HEK293T (cell line): Measurements from ENCODE around the gene TAAR2.
A peak's percentile ranks its signal among the peaks of the same experiment; 100 is the strongest.
"Not testable (repeated sequence)": the region's sequence is repeated elsewhere in the genome, so short reads cannot be mapped to it uniquely, and the experiment has no call there.

Experiments
- CTCF ChIA-PET: fragments of 350-600 bp; formaldehyde crosslinking; extraction: SDS; loops from one replicate; lab custom pipeline; 2021; ENCODE audit warnings: antibody characterized with exemption, inconsistent platforms; lab: Yijun Ruan, JAX
- POLR2A ChIA-PET: fragments of 350-600 bp; formaldehyde crosslinking; extraction: SDS; loops from one replicate; lab custom pipeline; 2020; ENCODE audit warnings: antibody characterized with exemption, inconsistent platforms; lab: Yijun Ruan, JAX
- DNase-seq: peaks from one replicate; pipeline ENCODE4 v3.0.0; 2012; ENCODE audit warnings: mixed read lengths; ENCODE audit errors: extremely low spot score
- ARNT ChIP-seq: fragments of 450-650 bp; IDR thresholded peaks from 2 replicates; pipeline ENCODE4 v1.6.1; 2017; ENCODE audit warnings: mild to moderate bottlenecking
- BHLHE40 ChIP-seq: fragments of 450-650 bp; IDR thresholded peaks from 2 replicates; pipeline ENCODE4 v1.6.1; 2016; ENCODE audit warnings: mild to moderate bottlenecking, moderate library complexity, borderline replicate concordance
- CTBP1 ChIP-seq: fragments of 450-650 bp; IDR thresholded peaks from 2 replicates; pipeline ENCODE4 v1.6.1; 2016; ENCODE audit warnings: borderline replicate concordance
- ELF4 ChIP-seq: fragments of 450-650 bp; IDR thresholded peaks from 2 replicates; pipeline ENCODE4 v1.6.1; 2017; ENCODE audit warnings: antibody characterized with exemption
- FOXA1 ChIP-seq: fragments of 450-650 bp; IDR thresholded peaks from 2 replicates; pipeline ENCODE4 v1.6.1; 2016; ENCODE audit warnings: mild to moderate bottlenecking
- FOXK2 ChIP-seq: fragments of 450-650 bp; IDR thresholded peaks from 2 replicates; pipeline ENCODE4 v1.6.1; 2016; ENCODE audit warnings: mild to moderate bottlenecking
- FOXM1 ChIP-seq: fragments of 450-650 bp; IDR thresholded peaks from 2 replicates; pipeline ENCODE4 v1.6.1; 2017; ENCODE audit warnings: mild to moderate bottlenecking, borderline replicate concordance
- HDGF ChIP-seq: fragments of 450-650 bp; IDR thresholded peaks from 2 replicates; pipeline ENCODE4 v1.6.1; 2017; ENCODE audit warnings: antibody characterized with exemption, borderline replicate concordance
- L3MBTL2 ChIP-seq: fragments of 450-650 bp; conservative IDR thresholded peaks from 2 replicates; pipeline ENCODE4 v1.6.1; 2016; ENCODE audit warnings: mild to moderate bottlenecking
- LEF1 ChIP-seq: fragments of 450-650 bp; IDR thresholded peaks from 2 replicates; pipeline ENCODE4 v1.6.1; 2017; ENCODE audit warnings: mild to moderate bottlenecking, borderline replicate concordance
- NFRKB ChIP-seq: fragments of 450-650 bp; IDR thresholded peaks from 2 replicates; pipeline ENCODE4 v1.6.1; 2016; ENCODE audit warnings: mild to moderate bottlenecking, moderate library complexity
- PKNOX1 ChIP-seq: fragments of 450-650 bp; IDR thresholded peaks from 2 replicates; pipeline ENCODE4 v1.6.1; 2016
- SP1 ChIP-seq: fragments of 450-650 bp; IDR thresholded peaks from 2 replicates; pipeline ENCODE4 v1.6.1; 2017
- SUZ12 ChIP-seq: fragments of 450-650 bp; IDR thresholded peaks from 2 replicates; pipeline ENCODE4 v1.6.1; 2016; ENCODE audit warnings: mild to moderate bottlenecking
- TARDBP ChIP-seq: fragments of 450-650 bp; IDR thresholded peaks from 2 replicates; pipeline ENCODE4 v1.6.1; 2016
- ZNF384 ChIP-seq: fragments of 450-650 bp; IDR thresholded peaks from 2 replicates; pipeline ENCODE4 v1.6.1; 2016

The TAAR2 gene

GRCh38 chr6:132643547-132643946 lies 19.5 kb upstream of the TAAR2 start:
- CTCF ChIA-PET = no interaction called here
- DNase-seq = no peak
- POLR2A ChIA-PET = no interaction called here

GRCh38 chr6:132637135-132637534 lies 13.1 kb upstream of the TAAR2 start:
- POLR2A ChIA-PET, CTCF ChIA-PET, DNase-seq: not testable (repeated sequence)

More at GRCh38 chr6:132643547-132643946, 19.5 kb upstream of the TAAR2 start:
- TF ChIP-seq SP1 = no peak
- TF ChIP-seq FOXK2 = no peak
- TF ChIP-seq ELF4 = no peak
- no peak for TF ChIP-seq ZNF384
- no peak for TF ChIP-seq TARDBP
- TF ChIP-seq SUZ12 = no peak
- TF ChIP-seq FOXM1 = no peak
- no peak for TF ChIP-seq BHLHE40
- no peak for TF ChIP-seq ARNT
- no peak for TF ChIP-seq NFRKB
- no peak for TF ChIP-seq HDGF
- TF ChIP-seq PKNOX1 = no peak
- no peak for TF ChIP-seq CTBP1
- TF ChIP-seq L3MBTL2 = no peak
- TF ChIP-seq FOXA1 = no peak
- TF ChIP-seq LEF1 = no peak

- DNase-seq, CTCF ChIA-PET, POLR2A ChIA-PET: not testable (repeated sequence)
Measured at GRCh38 chr6:132635906-132636305, 11.8 kb upstream of the TAAR2 start.

- DNase-seq, POLR2A ChIA-PET: not testable (repeated sequence)
- CTCF ChIA-PET = interaction anchor here (0.9 kb wide), 1 partner anchor 36 kb away, joined by 3 read pairs; no protein-coding TSS in a partner anchor
Measured at GRCh38 chr6:132635288-132635687, 11.2 kb upstream of the TAAR2 start.

DNA sequence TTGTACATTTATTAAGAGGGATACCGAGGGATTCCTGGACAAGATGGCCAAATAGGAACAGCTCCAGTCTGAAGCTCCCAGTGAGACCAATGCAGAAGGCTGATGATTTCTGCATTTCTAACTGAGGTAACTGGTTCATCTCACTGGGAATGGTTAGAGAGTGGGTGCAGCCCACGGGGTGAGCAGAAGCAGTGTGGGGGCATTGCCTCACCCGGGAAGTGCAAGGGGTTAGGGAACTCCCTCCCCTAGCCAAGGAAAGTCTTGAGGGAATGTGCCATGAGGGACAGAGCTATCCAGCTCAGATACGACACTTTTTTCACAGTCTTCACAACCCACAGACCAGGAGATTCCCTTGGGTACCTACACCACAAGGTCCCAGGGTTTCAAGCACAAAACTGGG lies 10.7 kb upstream of the TAAR2 start:
- no peak for DNase-seq
- ChIA-PET POLR2A (no interaction called here), CTCF (interaction anchor here (0.9 kb wide), 1 partner anchor 36 kb away, joined by 3 read pairs; no protein-coding TSS in a partner anchor)
- TF ChIP-seq CTBP1 (no peak), FOXA1 (no peak), FOXK2 (no peak), FOXM1 (no peak), TARDBP (no peak), NFRKB (no peak), ARNT (no peak), SUZ12 (no peak), SP1 (no peak), ELF4 (no peak), BHLHE40 (no peak), LEF1 (no peak), ZNF384 (no peak), PKNOX1 (no peak), HDGF (no peak), L3MBTL2 (no peak)

- POLR2A ChIA-PET = no interaction called here
- CTCF ChIA-PET = no interaction called here
- TF ChIP-seq LEF1 (no peak), CTBP1 (no peak), FOXA1 (no peak), ZNF384 (no peak), ELF4 (no peak), FOXK2 (no peak), ARNT (no peak), BHLHE40 (no peak), NFRKB (no peak), FOXM1 (no peak), PKNOX1 (no peak), TARDBP (no peak), SP1 (no peak), SUZ12 (no peak), L3MBTL2 (no peak), HDGF (no peak)
Measured at GRCh38 chr6:132633362-132633761, 9.3 kb upstream of the TAAR2 start.

GRCh38 chr6:132623106-132623845 lies 799 bp downstream of the TAAR2 start:
- no peak for DNase-seq
- TF ChIP-seq NFRKB = no peak
- TF ChIP-seq FOXA1 = no peak
- no peak for TF ChIP-seq SUZ12
- TF ChIP-seq CTBP1 = no peak
- TF ChIP-seq ZNF384 = peak; percentile 74
- peak; percentile 48; the same call in 1 of the 2 replicates for TF ChIP-seq PKNOX1
- ChIA-PET POLR2A (no interaction called here), CTCF (no interaction called here)

More at GRCh38 chr6:132633362-132633761, 9.3 kb upstream of the TAAR2 start:
- DNase-seq = no peak
